ENCODE data around the gene DMRTA2. TPM values are rescaled to one million over a fixed set of nuclear protein-coding genes. Genes with fewer than 3 reads are reported as not detected.

Gene DMRTA2
- total and polyA plus RNA-seq, 2 donors from 2014 or later: not detected

GRCh38 chr1:50426108-50426700, 3.0 kb upstream of the DMRTA2 start:
- peak in 1 of 5 donors; percentile 10 for DNase-seq

GRCh38 chr1:50425376-50426107, 2.3 kb upstream of the DMRTA2 start:
- H3K9ac ChIP-seq (ENCODE audit: low read length in 3 of 3): no peak overlapping the region
- no peaks in the 10 kb centered on the region for H3K36me3 ChIP-seq (ENCODE audit: control insufficient read depth in 2 of 3, insufficient read depth in 3 of 3, low read length in 3 of 3)
- intact Hi-C loops (cut with DNase I): no loop called here
- TF ChIP-seq CTCF (IDR thresholded peaks at IDR 0.05; ENCODE audit: borderline replicate concordance, extremely low read depth, insufficient read depth): no peak
- no peak overlapping the region for H3K4me3 ChIP-seq (ENCODE audit: low read length in 3 of 3)
- peak in 4 of 5 donors; percentile 40 to 50 (median 44) for DNase-seq
- FAIRE-seq: no peak
- H3K9me3 ChIP-seq (ENCODE audit: control insufficient read depth in 2 of 3, insufficient read depth in 1 of 3, low read length in 3 of 3): no peaks in the 10 kb centered on the region
- H3K27me3 ChIP-seq (ENCODE audit: control insufficient read depth, insufficient read depth, low read length): peaks cover 82% of the 10 kb centered on the region
- no peak overlapping the region for H3K27ac ChIP-seq (ENCODE audit: low read depth in 2 of 2, low read length in 2 of 2)
- peaks cover 0 to 18% (median 0%) of the 10 kb centered on the region in 3 donors for H3K4me1 ChIP-seq (ENCODE audit: control insufficient read depth in 2 of 3, insufficient read depth in 2 of 3, low read depth in 1 of 3, low read length in 3 of 3)

More at GRCh38 chr1:50426108-50426700, 3.0 kb upstream of the DMRTA2 start:
- Histone ChIP-seq H3K4me1 (ENCODE audit: control insufficient read depth in 2 of 3, insufficient read depth in 2 of 3, low read depth in 1 of 3, low read length in 3 of 3) (peaks cover 0 to 14% (median 0%) of the 10 kb centered on the region in 3 donors), H3K36me3 (ENCODE audit: control insufficient read depth in 2 of 3, insufficient read depth in 3 of 3, low read length in 3 of 3) (no peaks in the 10 kb centered on the region), H3K9ac (ENCODE audit: low read length in 3 of 3) (no peak overlapping the region), H3K27ac (ENCODE audit: low read depth in 2 of 2, low read length in 2 of 2) (no peak overlapping the region), H3K4me3 (ENCODE audit: low read length in 3 of 3) (no peak overlapping the region), H3K9me3 (ENCODE audit: control insufficient read depth in 2 of 3, insufficient read depth in 1 of 3, low read length in 3 of 3) (no peaks in the 10 kb centered on the region), H3K27me3 (ENCODE audit: control insufficient read depth, insufficient read depth, low read length) (peaks cover 85% of the 10 kb centered on the region)
- intact Hi-C loops (cut with DNase I): no loop called here
- FAIRE-seq: no peak
- no peak for TF ChIP-seq CTCF (IDR thresholded peaks at IDR 0.05; ENCODE audit: borderline replicate concordance, extremely low read depth, insufficient read depth)

DNA sequence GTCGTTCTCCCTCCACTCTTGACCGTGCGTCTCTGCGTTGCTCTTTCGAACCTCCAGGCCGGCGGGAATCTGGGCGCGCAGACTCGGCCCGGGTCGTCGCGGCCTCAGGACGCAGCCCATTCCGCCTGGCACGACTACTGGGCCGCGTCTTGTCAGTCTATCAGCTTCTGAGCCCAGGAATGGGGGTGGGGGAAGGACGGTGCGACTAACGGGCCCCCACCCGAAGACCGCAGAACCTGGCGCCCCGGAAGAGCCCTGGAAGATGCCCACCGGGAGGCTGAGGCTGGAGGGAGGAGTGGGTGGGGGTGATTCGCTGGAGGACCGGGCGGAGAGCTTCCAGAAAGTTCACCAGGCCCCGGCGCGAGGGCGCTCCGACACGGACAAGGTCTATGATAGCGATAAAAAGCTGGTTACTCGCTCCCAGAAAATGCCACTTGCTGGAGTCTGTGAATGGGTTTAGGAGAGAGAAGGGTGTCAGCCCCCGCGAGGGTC, 1.7 kb upstream of the DMRTA2 start:
- no peak for TF ChIP-seq CTCF (IDR thresholded peaks at IDR 0.05; ENCODE audit: borderline replicate concordance, extremely low read depth, insufficient read depth)
- H3K27me3 ChIP-seq (ENCODE audit: control insufficient read depth, insufficient read depth, low read length): peaks cover 81% of the 10 kb centered on the region
- intact Hi-C loops (cut with DNase I): no loop called here
- H3K9me3 ChIP-seq (ENCODE audit: control insufficient read depth in 2 of 3, insufficient read depth in 1 of 3, low read length in 3 of 3): no peaks in the 10 kb centered on the region
- H3K4me1 ChIP-seq (ENCODE audit: control insufficient read depth in 2 of 3, insufficient read depth in 2 of 3, low read depth in 1 of 3, low read length in 3 of 3): peaks cover 0 to 18% (median 0%) of the 10 kb centered on the region in 3 donors
- H3K9ac ChIP-seq (ENCODE audit: low read length in 3 of 3): no peak overlapping the region
- DNase-seq (peak in 4 of 5 donors; percentile 23 to 44 (median 26)), FAIRE-seq (no peak)
- no peaks in the 10 kb centered on the region for H3K36me3 ChIP-seq (ENCODE audit: control insufficient read depth in 2 of 3, insufficient read depth in 3 of 3, low read length in 3 of 3)
- H3K4me3 ChIP-seq (ENCODE audit: low read length in 3 of 3): no peak overlapping the region
- H3K27ac ChIP-seq (ENCODE audit: low read depth in 2 of 2, low read length in 2 of 2): no peak overlapping the region

All from kidney (tissue), 14 donors.